ENCODE results near the gene PGM1. TPM values are rescaled to one million over a fixed set of nuclear protein-coding genes. Genes with fewer than 3 reads are reported as not detected.

Gene PGM1
- polyA plus RNA-seq, 1 donor: 55.7 TPM

DNA sequence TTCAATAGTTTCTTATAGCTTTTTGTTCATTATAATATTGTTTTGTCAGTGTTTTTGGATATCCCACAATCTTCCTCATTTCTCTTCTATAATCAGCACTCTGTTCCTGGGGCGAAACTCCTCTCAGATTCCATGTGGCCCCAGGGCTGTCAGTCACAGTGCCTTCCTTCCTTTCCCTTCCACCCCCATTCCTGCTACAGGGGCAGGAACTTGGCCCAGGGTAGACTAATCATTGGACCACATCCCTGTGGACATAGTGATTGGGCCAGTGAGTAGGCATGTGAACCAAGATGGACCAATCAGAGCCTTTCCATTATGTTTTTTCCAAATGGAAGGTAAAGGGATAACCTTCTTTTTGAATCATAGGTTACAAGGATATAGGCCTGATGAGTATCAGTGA is 78.3 kb downstream of the PGM1 start:
- no peaks in the 10 kb centered on the region for H3K27me3 ChIP-seq (ENCODE audit: control insufficient read depth, insufficient read depth, low read length)
- whole genome bisulfite sequencing (ENCODE audit: insufficient coverage, low lambda C conversion rate): no CpG with 5 or more reads among the region's 1 CpG
- no peak for DNase-seq
- no peak overlapping the region for H3K27ac ChIP-seq (ENCODE audit: low read length)
- peaks cover 8% of the 10 kb centered on the region for H3K4me1 ChIP-seq (ENCODE audit: control insufficient read depth, insufficient read depth, low read length)
- no peak overlapping the region for H3K4me3 ChIP-seq (ENCODE audit: low read length)
- no peaks in the 10 kb centered on the region for H3K36me3 ChIP-seq (ENCODE audit: control insufficient read depth, insufficient read depth, low read length)
- H3K9me3 ChIP-seq (ENCODE audit: control insufficient read depth, low read depth, low read length): no peaks in the 10 kb centered on the region

GRCh38 chr1:63674238-63674864 is 81.1 kb downstream of the PGM1 start:
- Histone ChIP-seq H3K27ac (ENCODE audit: low read length) (peak overlapping the region; percentile 30), H3K27me3 (ENCODE audit: control insufficient read depth, insufficient read depth, low read length) (no peaks in the 10 kb centered on the region), H3K36me3 (ENCODE audit: control insufficient read depth, insufficient read depth, low read length) (no peaks in the 10 kb centered on the region), H3K4me3 (ENCODE audit: low read length) (no peak overlapping the region), H3K4me1 (ENCODE audit: control insufficient read depth, insufficient read depth, low read length) (peaks cover 8% of the 10 kb centered on the region), H3K9me3 (ENCODE audit: control insufficient read depth, low read depth, low read length) (no peaks in the 10 kb centered on the region)
- WGBS (ENCODE audit: insufficient coverage, low lambda C conversion rate): 20% methylated on average over 1 of the region's 9 CpGs
- peak; percentile 86 to 91 for DNase-seq

DNA sequence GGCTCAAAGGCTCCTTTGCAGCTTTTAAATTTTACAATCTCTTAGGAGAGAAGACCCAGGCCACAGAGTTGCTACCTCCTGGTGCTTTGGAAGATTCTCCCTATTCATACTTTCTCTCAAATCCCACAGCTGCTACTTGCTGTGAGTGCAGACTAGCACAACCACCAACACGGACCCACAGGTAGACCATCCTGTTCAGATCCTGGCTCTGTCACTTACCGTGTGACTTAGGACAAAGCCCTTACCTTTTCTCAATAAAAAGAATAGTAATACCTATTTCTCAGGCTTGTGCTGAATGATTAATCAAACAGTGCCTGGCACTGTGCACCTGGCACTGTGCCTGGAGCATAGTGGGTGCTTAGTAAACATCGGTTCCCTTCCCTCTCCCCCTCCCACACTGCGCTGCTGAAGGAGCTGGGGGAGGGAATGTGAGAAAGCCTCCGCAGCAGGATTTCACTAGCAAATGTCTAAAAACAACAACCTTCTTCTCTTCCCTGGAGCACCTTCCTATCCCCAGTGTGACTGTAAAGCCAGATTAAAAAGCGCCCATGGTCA is 81.7 kb downstream of the PGM1 start:
- no peak for DNase-seq
- Histone ChIP-seq H3K27me3 (ENCODE audit: control insufficient read depth, insufficient read depth, low read length) (no peaks in the 10 kb centered on the region), H3K36me3 (ENCODE audit: control insufficient read depth, insufficient read depth, low read length) (no peaks in the 10 kb centered on the region), H3K9me3 (ENCODE audit: control insufficient read depth, low read depth, low read length) (no peaks in the 10 kb centered on the region), H3K4me1 (ENCODE audit: control insufficient read depth, insufficient read depth, low read length) (peaks cover 8% of the 10 kb centered on the region), H3K27ac (ENCODE audit: low read length) (peak overlapping the region; percentile 30), H3K4me3 (ENCODE audit: low read length) (no peak overlapping the region)
- no CpG with 5 or more reads among the region's 6 CpGs for WGBS (ENCODE audit: insufficient coverage, low lambda C conversion rate)

DNA sequence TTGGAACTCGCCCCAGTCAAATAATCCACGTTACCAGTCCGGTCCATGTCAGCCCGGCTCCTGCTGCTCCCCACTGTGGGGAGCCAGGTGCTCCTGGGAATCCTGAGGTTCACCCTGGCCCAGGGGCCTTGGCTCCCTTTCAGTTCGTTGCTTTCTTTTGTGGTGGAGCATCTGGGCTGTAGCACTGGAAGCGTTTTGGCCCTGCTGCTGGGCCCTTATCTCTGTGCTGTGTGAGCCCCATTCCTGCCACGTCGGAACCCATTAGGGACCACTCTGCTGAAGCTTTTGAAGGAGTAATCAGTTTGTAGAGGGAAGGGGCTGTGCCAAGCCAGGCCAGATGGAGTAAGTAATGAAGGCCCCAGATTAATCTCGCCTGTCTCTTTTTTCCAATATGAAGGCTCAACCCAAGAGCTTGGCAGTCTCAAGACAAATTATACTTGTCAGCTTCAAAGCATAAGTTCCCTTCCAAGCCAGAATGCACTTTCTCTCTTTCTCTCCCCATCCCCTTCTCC is 82.3 kb downstream of the PGM1 start:
- no peak overlapping the region for H3K4me3 ChIP-seq (ENCODE audit: low read length)
- no CpG with 5 or more reads among the region's 9 CpGs for WGBS (ENCODE audit: insufficient coverage, low lambda C conversion rate)
- H3K27ac ChIP-seq (ENCODE audit: low read length): no peak overlapping the region
- peaks cover 8% of the 10 kb centered on the region for H3K4me1 ChIP-seq (ENCODE audit: control insufficient read depth, insufficient read depth, low read length)
- no peaks in the 10 kb centered on the region for H3K9me3 ChIP-seq (ENCODE audit: control insufficient read depth, low read depth, low read length)
- DNase-seq: no peak
- no peaks in the 10 kb centered on the region for H3K27me3 ChIP-seq (ENCODE audit: control insufficient read depth, insufficient read depth, low read length)
- no peaks in the 10 kb centered on the region for H3K36me3 ChIP-seq (ENCODE audit: control insufficient read depth, insufficient read depth, low read length)

DNA sequence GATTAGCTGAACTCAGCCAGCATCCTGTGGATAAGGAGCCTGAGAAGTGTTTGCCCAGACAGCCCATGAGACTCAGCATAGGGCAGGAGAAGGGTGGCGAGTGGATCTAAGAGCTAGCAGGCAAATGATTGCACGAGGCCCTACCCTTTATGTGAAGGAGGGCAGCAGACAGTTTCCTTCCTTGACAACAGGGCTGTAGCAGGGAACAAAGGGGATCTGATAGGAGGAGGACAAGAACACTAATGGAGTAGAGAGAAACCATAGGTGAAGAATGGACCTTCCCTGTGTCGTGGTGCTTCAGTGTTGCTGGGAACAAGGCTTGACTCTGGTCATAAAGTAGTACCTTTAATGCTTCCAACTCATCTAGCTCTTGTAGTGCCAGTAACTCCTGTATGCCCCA is 84.3 kb downstream of the PGM1 start:
- no peak overlapping the region for H3K4me3 ChIP-seq (ENCODE audit: low read length)
- peaks cover 8% of the 10 kb centered on the region for H3K4me1 ChIP-seq (ENCODE audit: control insufficient read depth, insufficient read depth, low read length)
- H3K36me3 ChIP-seq (ENCODE audit: control insufficient read depth, insufficient read depth, low read length): no peaks in the 10 kb centered on the region
- WGBS (ENCODE audit: insufficient coverage, low lambda C conversion rate): 100% methylated on average over 1 of the region's 3 CpGs
- H3K9me3 ChIP-seq (ENCODE audit: control insufficient read depth, low read depth, low read length): no peaks in the 10 kb centered on the region
- no peaks in the 10 kb centered on the region for H3K27me3 ChIP-seq (ENCODE audit: control insufficient read depth, insufficient read depth, low read length)
- no peak overlapping the region for H3K27ac ChIP-seq (ENCODE audit: low read length)
- DNase-seq: no peak

GRCh38 chr1:63678200-63678599 is 85.0 kb downstream of the PGM1 start:
- Histone ChIP-seq H3K9me3 (ENCODE audit: control insufficient read depth, low read depth, low read length) (no peaks in the 10 kb centered on the region), H3K4me3 (ENCODE audit: low read length) (no peak overlapping the region), H3K27me3 (ENCODE audit: control insufficient read depth, insufficient read depth, low read length) (no peaks in the 10 kb centered on the region), H3K4me1 (ENCODE audit: control insufficient read depth, insufficient read depth, low read length) (peaks cover 8% of the 10 kb centered on the region), H3K27ac (ENCODE audit: low read length) (no peak overlapping the region), H3K36me3 (ENCODE audit: control insufficient read depth, insufficient read depth, low read length) (no peaks in the 10 kb centered on the region)
- DNase-seq: no peak
- no CpG with 5 or more reads among the region's 1 CpG for WGBS (ENCODE audit: insufficient coverage, low lambda C conversion rate)

GRCh38 chr1:63679076-63679475 is 85.9 kb downstream of the PGM1 start:
- Histone ChIP-seq H3K4me1 (ENCODE audit: control insufficient read depth, insufficient read depth, low read length) (peaks cover 8% of the 10 kb centered on the region), H3K27me3 (ENCODE audit: control insufficient read depth, insufficient read depth, low read length) (no peaks in the 10 kb centered on the region), H3K36me3 (ENCODE audit: control insufficient read depth, insufficient read depth, low read length) (no peaks in the 10 kb centered on the region), H3K4me3 (ENCODE audit: low read length) (no peak overlapping the region), H3K9me3 (ENCODE audit: control insufficient read depth, low read depth, low read length) (no peaks in the 10 kb centered on the region), H3K27ac (ENCODE audit: low read length) (no peak overlapping the region)
- no peak for DNase-seq
- 93% methylated on average over 2 of the region's 2 CpGs for WGBS (ENCODE audit: insufficient coverage, low lambda C conversion rate)

- no peaks in the 10 kb centered on the region for H3K36me3 ChIP-seq (ENCODE audit: control insufficient read depth, insufficient read depth, low read length)
- no peaks in the 10 kb centered on the region for H3K27me3 ChIP-seq (ENCODE audit: control insufficient read depth, insufficient read depth, low read length)
- H3K4me3 ChIP-seq (ENCODE audit: low read length): no peak overlapping the region
- no CpG with 5 or more reads among the region's 3 CpGs for WGBS (ENCODE audit: insufficient coverage, low lambda C conversion rate)
- no peak overlapping the region for H3K27ac ChIP-seq (ENCODE audit: low read length)
- no peaks in the 10 kb centered on the region for H3K9me3 ChIP-seq (ENCODE audit: control insufficient read depth, low read depth, low read length)
- H3K4me1 ChIP-seq (ENCODE audit: control insufficient read depth, insufficient read depth, low read length): peaks cover 7% of the 10 kb centered on the region
- no peak for DNase-seq
These were observed 86.4 kb downstream of the PGM1 start for GRCh38 chr1:63679589-63679988.

DNA sequence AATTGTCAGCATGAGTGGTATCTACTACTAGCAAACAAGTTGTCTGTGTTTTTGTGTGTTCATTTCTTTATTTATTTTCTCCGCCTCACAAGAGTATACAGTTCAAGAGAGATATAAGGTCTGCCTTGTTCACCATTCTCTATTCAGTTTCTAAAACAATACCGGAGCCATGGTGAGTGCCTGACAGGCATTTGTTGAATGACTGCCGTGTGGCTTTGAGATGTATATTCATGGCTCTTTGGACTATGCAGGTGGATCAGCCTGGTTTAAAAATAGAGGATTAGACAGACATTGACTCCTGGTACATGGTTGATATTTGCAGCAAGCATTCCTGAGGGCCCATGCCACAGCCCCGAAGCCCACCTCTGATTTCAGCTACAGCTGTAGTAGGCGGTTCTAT is 89.7 kb downstream of the PGM1 start:
- Histone ChIP-seq H3K9me3 (ENCODE audit: control insufficient read depth, low read depth, low read length) (no peaks in the 10 kb centered on the region), H3K4me3 (ENCODE audit: low read length) (no peak overlapping the region), H3K27ac (ENCODE audit: low read length) (no peak overlapping the region), H3K4me1 (ENCODE audit: control insufficient read depth, insufficient read depth, low read length) (no peaks in the 10 kb centered on the region), H3K36me3 (ENCODE audit: control insufficient read depth, insufficient read depth, low read length) (no peaks in the 10 kb centered on the region), H3K27me3 (ENCODE audit: control insufficient read depth, insufficient read depth, low read length) (no peaks in the 10 kb centered on the region)
- no peak for DNase-seq
- WGBS (ENCODE audit: insufficient coverage, low lambda C conversion rate): no CpG with 5 or more reads among the region's 5 CpGs

GRCh38 chr1:63683759-63684158 is 90.5 kb downstream of the PGM1 start:
- WGBS (ENCODE audit: insufficient coverage, low lambda C conversion rate): 86% methylated on average over 1 of the region's 3 CpGs
- Histone ChIP-seq H3K27ac (ENCODE audit: low read length) (no peak overlapping the region), H3K4me3 (ENCODE audit: low read length) (no peak overlapping the region), H3K36me3 (ENCODE audit: control insufficient read depth, insufficient read depth, low read length) (no peaks in the 10 kb centered on the region), H3K9me3 (ENCODE audit: control insufficient read depth, low read depth, low read length) (no peaks in the 10 kb centered on the region), H3K27me3 (ENCODE audit: control insufficient read depth, insufficient read depth, low read length) (no peaks in the 10 kb centered on the region), H3K4me1 (ENCODE audit: control insufficient read depth, insufficient read depth, low read length) (no peaks in the 10 kb centered on the region)
- no peak for DNase-seq

DNA sequence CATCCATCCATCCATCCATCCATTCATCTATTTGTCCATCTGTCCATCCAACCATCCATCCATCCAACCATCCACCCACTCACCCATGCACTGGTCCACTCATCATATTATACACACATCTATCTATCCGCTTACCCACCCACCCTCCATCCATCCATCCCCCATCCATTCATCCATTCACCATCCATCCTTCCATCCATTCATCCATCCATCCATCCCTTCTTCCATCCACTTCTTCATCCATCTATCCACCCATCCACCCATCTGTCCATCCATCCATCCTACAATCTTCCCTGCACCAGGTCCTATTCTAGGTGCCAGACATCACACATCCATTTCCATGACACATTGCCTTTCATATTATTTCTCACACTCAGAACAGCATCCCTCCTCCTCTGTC is 93.5 kb downstream of the PGM1 start:
- Histone ChIP-seq H3K4me3 (ENCODE audit: low read length) (no peak overlapping the region), H3K27ac (ENCODE audit: low read length) (no peak overlapping the region), H3K9me3 (ENCODE audit: control insufficient read depth, low read depth, low read length) (no peaks in the 10 kb centered on the region), H3K4me1 (ENCODE audit: control insufficient read depth, insufficient read depth, low read length) (no peaks in the 10 kb centered on the region), H3K27me3 (ENCODE audit: control insufficient read depth, insufficient read depth, low read length) (no peaks in the 10 kb centered on the region), H3K36me3 (ENCODE audit: control insufficient read depth, insufficient read depth, low read length) (no peaks in the 10 kb centered on the region)
- 100% methylated on average over 1 of the region's 1 CpG for WGBS (ENCODE audit: insufficient coverage, low lambda C conversion rate)
- no peak for DNase-seq

All from large intestine (tissue), 3 donors.